COLO829 (cell line): ENCODE measurements around the gene PDZD8.
"Not testable (repeated sequence)": the region's sequence is repeated elsewhere in the genome, so short reads cannot be mapped to it uniquely, and the experiment has no call there.

Experiments used
- DNase-seq: peaks from one replicate; pipeline ENCODE4 v3.0.0; 2012; ENCODE audit warnings: low spot score

Gene PDZD8

GRCh38 chr10:117290872-117291271, 84.4 kb downstream of the PDZD8 start:
- not testable (repeated sequence) for DNase-seq

DNA sequence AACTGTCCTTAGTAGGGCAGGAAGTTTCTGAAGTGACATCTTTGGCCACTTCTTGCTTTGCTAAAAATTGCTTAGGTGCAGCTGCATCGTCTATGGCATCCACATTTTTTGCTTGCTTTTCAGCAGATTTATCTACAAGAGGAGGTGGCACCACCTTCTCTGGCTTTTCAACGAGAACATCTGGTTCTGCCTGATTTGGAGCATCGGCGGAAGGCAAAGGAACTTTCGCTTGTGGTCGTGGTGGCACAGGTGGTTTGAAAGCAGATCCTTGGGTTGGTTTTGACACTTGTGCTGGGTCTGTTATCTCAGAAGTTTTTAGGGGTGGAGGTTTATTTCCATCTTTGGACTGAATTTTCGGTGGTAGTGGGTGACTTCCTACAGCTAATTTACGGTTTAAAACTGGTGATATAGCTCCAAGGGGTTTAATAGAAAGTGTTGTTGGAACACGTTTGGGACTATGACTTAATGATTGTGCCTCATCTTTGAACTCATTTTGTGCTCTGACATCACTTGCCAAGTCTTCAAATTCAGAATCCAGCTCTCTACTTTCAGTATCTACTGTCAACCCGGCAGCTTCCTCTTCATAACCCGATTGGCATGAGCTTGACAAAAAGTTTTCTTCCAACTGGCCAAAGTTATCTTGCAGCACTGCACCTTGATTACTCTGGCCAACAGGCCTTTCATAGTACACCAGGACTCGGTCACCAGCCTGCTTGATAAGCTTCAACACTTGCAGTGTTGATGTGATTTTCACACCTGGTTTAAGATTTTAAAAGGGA, 90.3 kb downstream of the PDZD8 start:
- DNase-seq = no peak

- DNase-seq = no peak
Measured at GRCh38 chr10:117277675-117278074, 97.6 kb downstream of the PDZD8 start.

DNA sequence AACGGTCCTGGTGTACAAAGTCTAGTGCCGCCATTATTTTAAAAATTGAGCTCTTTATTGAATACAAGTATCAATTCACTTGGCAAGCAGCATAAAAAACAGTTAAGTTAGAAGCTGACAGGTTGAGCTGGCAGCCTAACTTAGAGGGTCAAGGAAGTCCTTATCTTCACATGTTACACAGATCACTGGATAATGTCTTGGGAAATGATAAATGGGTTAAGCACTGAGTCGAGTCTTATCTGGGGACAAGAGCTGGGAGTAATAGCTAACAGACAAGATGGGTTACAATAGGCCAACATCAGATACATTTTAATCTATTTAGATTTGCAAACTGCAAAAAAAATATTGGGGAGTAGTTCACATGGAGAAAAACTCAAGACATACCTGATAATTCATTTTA, 100.1 kb downstream of the PDZD8 start:
- no peak for DNase-seq

GRCh38 chr10:117274509-117274908, 100.7 kb downstream of the PDZD8 start:
- no peak for DNase-seq

DNA sequence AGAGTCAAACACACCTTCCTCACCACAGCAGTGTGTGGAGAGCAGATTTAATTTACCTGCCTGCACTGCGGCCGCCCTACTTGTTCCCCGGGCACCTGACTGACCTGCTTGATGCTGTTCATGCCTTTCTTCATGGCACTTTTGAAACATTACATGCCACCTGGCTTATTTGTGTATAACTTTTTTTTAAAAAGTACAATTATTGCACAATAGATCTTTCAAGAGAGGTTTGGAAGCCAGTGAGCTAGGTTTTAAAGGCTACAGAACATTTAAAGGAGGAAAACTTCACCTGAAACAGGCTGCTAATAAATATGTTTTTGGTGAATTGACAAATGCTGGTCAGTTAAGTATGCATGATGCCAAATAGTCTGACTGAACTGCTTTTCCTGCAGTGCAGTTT, 101.3 kb downstream of the PDZD8 start:
- no peak for DNase-seq

- no peak for DNase-seq
Measured at GRCh38 chr10:117272195-117273076, 102.8 kb downstream of the PDZD8 start.

- DNase-seq = no peak
Measured at GRCh38 chr10:117271427-117271826, 103.8 kb downstream of the PDZD8 start.

GRCh38 chr10:117268907-117269306, 106.3 kb downstream of the PDZD8 start:
- no peak for DNase-seq

DNA sequence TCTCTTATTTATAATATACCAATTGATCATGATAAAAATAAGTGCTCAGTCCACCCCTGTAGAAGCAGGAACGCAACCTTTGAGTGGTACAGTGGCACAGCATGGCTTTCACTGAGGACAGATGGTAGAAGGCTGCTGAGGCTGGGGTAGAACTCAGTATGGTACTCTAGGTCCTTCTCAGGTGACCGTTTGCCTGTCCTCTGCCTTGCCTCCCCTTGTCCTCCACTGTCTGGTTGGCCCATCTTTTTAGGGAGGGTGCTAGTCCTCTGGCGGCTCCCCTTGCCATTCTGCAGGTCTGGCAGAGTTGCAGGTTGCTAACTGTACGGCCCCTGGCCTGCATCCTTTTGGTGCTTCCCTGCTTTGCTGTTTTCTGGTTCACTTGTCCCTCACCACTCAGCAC, 107.0 kb downstream of the PDZD8 start:
- DNase-seq = no peak

- DNase-seq = no peak
Measured at GRCh38 chr10:117266812-117267211, 108.4 kb downstream of the PDZD8 start.

- no peak for DNase-seq
Measured at GRCh38 chr10:117266400-117266799, 108.8 kb downstream of the PDZD8 start.

- no peak for DNase-seq
Measured at GRCh38 chr10:117264782-117265181, 110.5 kb downstream of the PDZD8 start.

- DNase-seq = no peak
Measured at GRCh38 chr10:117262903-117263293, 112.3 kb downstream of the PDZD8 start.

DNA sequence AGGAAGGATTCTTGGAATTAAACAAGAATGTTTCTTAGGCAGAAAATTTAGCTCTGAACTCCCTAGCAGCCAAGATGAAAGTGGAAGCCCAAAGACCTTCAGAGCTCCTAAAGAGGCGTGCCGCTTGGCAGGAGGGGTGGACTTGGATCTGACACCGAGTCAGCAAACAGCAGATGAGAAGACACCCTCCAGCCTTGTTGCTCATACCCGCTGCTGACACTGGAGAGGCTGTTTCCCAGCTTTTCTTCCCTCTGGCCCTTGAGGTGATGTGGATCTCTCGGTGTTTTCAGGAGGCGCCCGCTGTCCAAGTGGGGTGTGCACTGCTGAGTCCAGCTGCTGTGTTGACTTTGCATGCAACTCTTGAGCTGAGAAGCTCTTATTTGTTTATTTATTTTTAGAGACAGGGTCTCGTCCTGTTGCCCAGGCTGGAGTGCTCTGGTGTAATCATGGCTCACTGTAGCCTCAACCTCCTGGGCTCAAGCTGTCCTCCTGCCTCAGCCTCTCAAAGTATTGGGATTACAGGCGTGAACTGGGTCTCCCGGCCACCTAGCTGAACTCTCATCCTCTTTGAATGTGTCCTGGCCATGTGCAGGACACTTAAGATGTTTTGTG, 112.8 kb downstream of the PDZD8 start:
- DNase-seq = no peak

GRCh38 chr10:117261501-117261900, 113.7 kb downstream of the PDZD8 start:
- DNase-seq = no peak

- no peak for DNase-seq
Measured at GRCh38 chr10:117260084-117260483, 115.2 kb downstream of the PDZD8 start.

GRCh38 chr10:117259279-117259678, 116.0 kb downstream of the PDZD8 start:
- DNase-seq = no peak

DNA sequence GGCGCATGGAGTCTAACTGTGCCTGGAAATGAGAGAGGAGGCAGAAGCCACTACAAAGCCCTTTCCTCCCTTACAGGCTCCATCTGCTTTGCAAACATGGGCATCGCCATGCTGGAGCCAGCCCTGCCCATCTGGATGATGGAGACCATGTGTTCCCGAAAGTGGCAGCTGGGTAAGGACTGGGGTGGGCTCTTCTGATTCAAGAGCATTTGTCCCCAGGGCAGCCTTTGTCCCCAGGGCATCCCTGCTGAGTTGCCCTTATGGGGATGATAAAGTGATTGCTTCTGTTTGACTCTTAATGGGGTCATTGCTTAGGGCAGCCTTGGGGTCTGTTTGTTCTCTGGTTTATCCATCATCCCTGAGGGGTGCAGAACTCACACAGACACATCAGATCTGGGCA, 117.5 kb downstream of the PDZD8 start:
- no peak for DNase-seq

DNA sequence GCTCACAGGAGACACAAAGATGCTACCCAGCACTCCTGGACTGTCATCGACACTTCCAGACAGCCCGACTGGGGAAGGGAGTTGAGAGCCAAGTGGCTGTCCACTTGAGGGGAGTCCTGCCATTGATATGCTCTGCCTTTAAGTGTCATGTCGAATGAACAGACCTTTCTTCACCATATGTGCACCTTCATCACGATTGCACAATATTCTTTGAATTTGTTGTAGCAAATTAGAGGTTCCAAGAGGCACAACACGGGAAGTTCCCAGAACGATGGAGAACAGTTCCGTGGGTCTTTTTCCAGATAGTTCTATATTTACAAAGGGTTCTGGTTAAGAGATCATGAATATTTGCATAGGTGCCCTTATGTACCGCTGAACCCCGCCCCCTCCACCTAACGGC, 118.3 kb downstream of the PDZD8 start:
- no peak for DNase-seq

- DNase-seq = no peak
Measured at GRCh38 chr10:117255835-117256460, 119.3 kb downstream of the PDZD8 start.
